ENCODE measurements around the gene ARVCF.

ARVCF gene

DNA sequence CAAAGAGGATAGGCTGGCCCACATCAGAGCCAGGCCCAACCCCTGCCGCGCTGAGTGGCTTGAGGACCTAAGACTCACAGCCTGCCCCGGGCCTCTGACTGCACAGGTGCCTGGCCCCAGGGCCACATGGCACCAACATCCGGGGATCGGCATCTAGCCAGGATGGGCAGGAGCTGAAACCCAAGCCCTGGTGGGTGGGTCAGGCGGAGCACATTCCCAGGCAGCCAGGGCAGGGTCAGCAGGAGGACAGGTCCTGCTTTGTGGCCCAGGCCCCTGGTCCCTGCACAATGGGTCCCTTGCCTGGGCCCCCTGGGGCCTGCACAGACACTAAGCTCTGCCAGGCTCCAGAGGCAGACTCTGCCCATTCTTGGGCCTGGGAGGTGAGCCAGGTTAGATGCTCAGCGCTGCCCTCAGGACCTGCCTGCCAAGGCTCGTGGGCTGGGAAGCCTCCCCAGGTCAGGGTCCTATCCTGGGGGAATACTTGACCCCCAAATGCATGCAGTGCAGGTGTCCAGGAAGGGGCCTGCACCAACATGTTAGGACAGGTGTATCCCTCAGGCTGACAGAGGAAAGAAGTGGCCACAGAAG is 33.5 kb downstream of the ARVCF start:
- TF ChIP-seq POLR2AphosphoS5 (IDR thresholded peaks at IDR 0.05; ENCODE audit: low read depth, low read length): no peak

DNA sequence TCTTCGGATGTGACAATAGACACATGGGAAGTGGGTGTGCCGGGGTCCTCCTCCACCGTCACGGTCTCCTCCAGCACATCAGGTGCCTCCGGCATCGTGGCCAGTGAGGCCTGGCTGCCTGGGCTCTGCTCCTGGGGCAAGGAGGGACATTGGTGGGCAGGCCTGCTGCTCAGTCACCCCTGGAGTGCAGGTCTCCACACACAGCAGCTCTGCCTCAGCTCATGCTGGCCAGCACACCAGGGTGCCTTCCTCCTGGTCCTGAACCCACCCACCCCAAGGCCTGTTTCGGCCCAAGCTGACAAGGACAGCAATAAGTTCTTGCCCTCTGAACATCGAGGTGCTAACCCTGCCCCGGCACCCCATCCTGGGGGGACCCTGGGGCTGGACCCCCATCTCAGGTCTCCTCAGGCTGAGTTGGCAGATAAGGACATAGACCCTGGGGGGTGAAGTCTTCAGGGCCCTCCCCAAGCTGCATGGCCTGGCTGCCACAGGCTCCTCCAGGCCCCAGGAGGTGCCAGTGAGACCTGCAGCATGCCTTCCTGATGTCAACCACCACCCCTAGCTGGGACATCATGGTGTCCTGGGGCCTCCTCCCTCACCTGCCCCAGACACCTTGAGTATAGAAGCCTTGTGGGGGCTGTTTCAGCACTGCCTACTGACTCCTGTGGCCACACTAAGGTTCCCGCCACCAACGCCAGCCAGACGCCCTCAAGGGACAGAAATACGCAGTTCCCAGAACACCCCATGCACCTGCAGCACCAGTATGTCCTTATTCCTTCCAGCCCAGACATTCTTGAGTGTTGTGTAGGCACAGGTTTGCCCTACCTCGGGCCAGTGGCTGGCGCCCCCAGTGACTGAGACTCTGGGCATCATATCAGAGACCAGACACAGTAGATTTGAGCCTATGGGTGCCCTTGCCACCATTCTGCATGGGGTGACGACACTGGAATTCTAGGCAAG is 34.4 kb downstream of the ARVCF start:
- TF ChIP-seq, protein P1, sequence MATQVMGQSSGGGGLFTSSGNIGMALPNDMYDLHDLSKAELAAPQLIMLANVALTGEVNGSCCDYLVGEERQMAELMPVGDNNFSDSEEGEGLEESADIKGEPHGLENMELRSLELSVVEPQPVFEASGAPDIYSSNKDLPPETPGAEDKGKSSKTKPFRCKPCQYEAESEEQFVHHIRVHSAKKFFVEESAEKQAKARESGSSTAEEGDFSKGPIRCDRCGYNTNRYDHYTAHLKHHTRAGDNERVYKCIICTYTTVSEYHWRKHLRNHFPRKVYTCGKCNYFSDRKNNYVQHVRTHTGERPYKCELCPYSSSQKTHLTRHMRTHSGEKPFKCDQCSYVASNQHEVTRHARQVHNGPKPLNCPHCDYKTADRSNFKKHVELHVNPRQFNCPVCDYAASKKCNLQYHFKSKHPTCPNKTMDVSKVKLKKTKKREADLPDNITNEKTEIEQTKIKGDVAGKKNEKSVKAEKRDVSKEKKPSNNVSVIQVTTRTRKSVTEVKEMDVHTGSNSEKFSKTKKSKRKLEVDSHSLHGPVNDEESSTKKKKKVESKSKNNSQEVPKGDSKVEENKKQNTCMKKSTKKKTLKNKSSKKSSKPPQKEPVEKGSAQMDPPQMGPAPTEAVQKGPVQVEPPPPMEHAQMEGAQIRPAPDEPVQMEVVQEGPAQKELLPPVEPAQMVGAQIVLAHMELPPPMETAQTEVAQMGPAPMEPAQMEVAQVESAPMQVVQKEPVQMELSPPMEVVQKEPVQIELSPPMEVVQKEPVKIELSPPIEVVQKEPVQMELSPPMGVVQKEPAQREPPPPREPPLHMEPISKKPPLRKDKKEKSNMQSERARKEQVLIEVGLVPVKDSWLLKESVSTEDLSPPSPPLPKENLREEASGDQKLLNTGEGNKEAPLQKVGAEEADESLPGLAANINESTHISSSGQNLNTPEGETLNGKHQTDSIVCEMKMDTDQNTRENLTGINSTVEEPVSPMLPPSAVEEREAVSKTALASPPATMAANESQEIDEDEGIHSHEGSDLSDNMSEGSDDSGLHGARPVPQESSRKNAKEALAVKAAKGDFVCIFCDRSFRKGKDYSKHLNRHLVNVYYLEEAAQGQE (IDR thresholded peaks at IDR 0.05; ENCODE audit: insufficient read depth in 1 of 2, low read depth in 2 of 2, low read length in 2 of 2): no peak
- TF ChIP-seq TAF1 (IDR thresholded peaks at IDR 0.05; ENCODE audit: borderline replicate concordance, insufficient read depth, low read length): no peak
- TF ChIP-seq FOXP2 (optimal IDR thresholded peaks at IDR 0.05; ENCODE audit: borderline replicate concordance, extremely low read depth, extremely low read length, insufficient read depth): peak; percentile 11
- TF ChIP-seq SIN3A (IDR thresholded peaks at IDR 0.05; ENCODE audit: borderline replicate concordance, insufficient read depth, low read length): no peak

DNA sequence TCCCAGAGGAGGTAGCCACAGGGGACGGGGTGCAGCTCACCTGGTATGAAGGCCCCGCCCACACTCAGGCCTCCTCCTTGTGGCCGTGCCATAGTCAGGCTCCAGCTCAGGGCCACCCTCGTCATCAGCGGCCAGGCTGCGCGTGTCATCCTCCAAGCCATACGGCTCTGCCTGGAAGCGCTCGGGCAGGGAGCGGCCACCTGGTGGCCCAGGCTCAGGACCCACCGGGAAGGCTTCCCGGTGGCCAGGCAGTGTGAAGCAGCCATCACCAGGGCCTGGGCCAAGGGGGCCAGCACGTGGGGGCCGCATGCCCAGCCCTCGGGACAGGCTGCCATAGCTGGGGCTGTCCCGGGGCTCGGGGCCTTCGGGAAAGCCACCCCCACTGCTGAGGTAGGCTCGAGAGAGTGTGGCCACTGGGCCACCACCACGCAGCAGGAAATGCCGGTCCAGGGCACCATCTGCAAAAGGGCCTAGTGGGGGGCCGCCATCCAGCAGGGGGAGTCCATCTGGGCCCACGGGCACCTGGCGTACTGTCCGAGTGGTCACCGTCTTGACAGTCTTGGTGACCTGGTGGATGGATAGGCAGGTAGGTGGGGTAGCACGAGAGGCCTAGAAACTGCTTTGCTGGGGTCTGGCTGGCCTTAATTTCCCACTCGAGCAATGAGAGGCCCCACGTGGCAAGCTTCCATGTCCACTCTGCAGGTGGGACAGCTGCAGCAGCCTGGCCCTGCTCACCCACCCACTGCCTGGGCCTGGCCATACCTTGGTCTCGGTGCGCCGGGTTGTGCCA is 35.3 kb downstream of the ARVCF start:
- TF ChIP-seq POLR2AphosphoS5 (IDR thresholded peaks at IDR 0.05; ENCODE audit: low read depth, low read length) (no peak), TAF1 (IDR thresholded peaks at IDR 0.05; ENCODE audit: borderline replicate concordance, insufficient read depth, low read length) (no peak), FOXP2 (optimal IDR thresholded peaks at IDR 0.05; ENCODE audit: borderline replicate concordance, extremely low read depth, extremely low read length, insufficient read depth) (no peak), SIN3A (IDR thresholded peaks at IDR 0.05; ENCODE audit: borderline replicate concordance, insufficient read depth, low read length) (no peak)
- TF ChIP-seq, protein P1 (IDR thresholded peaks at IDR 0.05; ENCODE audit: insufficient read depth in 1 of 2, low read depth in 2 of 2, low read length in 2 of 2): no peak

DNA sequence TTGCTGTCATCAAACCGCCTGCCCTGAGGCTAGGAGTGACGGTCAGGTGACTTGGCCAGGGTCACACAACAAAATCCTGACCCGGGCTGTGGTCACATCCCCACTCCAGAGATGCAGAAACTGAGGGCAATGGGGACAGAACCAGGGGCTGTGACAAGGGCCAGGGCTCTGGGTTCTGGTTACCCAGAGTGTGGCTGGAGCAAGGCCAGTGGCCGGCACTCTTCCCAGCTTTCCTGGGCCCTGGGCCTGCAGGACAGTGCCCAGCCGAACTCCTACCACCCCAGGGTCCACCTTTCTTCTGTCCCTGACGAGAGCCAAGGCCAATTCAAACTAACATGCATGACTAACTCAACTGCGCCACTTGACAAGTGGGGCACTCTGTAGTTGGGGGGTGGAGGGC is 35.9 kb downstream of the ARVCF start:
- TF ChIP-seq POLR2AphosphoS5 (IDR thresholded peaks at IDR 0.05; ENCODE audit: low read depth, low read length) (no peak), TAF1 (IDR thresholded peaks at IDR 0.05; ENCODE audit: borderline replicate concordance, insufficient read depth, low read length) (no peak), FOXP2 (optimal IDR thresholded peaks at IDR 0.05; ENCODE audit: borderline replicate concordance, extremely low read depth, extremely low read length, insufficient read depth) (no peak), SIN3A (IDR thresholded peaks at IDR 0.05; ENCODE audit: borderline replicate concordance, insufficient read depth, low read length) (no peak)
- TF ChIP-seq, protein P1 (IDR thresholded peaks at IDR 0.05; ENCODE audit: insufficient read depth in 1 of 2, low read depth in 2 of 2, low read length in 2 of 2): no peak

DNA sequence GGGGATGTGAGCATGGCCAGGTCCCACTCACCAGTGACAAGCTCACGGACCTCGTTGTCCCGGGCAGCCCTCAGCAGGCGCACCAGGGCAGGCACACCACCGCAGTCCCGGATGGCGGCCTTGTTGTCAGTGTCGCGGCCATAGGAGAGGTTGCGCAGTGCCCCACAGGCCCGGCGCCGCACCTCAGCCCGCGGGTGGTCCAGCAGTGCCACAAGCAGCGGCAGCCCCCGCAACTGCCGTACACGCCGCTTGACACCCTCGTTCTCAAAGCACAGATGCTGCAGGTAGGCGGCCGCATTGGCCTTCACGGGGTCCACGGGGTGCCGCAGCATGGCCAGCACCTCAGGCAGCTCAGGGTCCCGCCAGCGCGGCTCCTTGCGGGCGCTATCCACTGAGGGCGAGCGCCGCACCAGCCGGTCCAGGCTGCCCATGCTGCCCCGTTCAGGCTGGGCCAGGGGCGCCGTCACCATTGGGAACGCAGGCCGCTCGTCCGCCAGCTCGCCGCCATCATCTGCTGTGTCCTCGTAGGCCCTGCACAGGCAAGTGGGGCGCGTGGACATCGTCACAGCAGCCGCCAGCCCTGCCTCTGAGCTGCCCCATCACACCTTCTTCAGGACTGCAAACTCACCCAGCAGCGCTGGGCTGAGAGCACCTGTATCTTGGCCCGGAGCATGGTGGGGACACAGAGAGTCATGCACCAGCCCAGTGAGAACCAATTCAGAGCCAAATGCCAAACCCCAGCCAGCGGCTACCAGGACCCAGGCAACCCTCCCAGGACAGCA is 36.7 kb downstream of the ARVCF start:
- TF ChIP-seq TAF1 (IDR thresholded peaks at IDR 0.05; ENCODE audit: borderline replicate concordance, insufficient read depth, low read length): no peak
- no peak for TF ChIP-seq FOXP2 (optimal IDR thresholded peaks at IDR 0.05; ENCODE audit: borderline replicate concordance, extremely low read depth, extremely low read length, insufficient read depth)
- no peak for TF ChIP-seq SIN3A (IDR thresholded peaks at IDR 0.05; ENCODE audit: borderline replicate concordance, insufficient read depth, low read length)
- TF ChIP-seq POLR2AphosphoS5 (IDR thresholded peaks at IDR 0.05; ENCODE audit: low read depth, low read length): no peak
- TF ChIP-seq, protein P1 (IDR thresholded peaks at IDR 0.05; ENCODE audit: insufficient read depth in 1 of 2, low read depth in 2 of 2, low read length in 2 of 2): no peak

All from PFSK-1 (cell line).